Right lung (tissue), 5 donors: ENCODE data around the gene ABI3BP. TPM values are rescaled to one million over a fixed set of nuclear protein-coding genes. Genes with fewer than 3 reads are reported as not detected.

Experiments
- DNase-seq, 2 donors: peaks; one replicate each; pipeline ENCODE4 v3.0.0-alpha.2; 2013
- polyA plus RNA-seq, 5 donors: library from polyadenylated mRNA; unstranded; fragments of 120-200 nt; gene quantifications; one replicate each; pipeline versions ENCODE4 v1.2.1 to v1.2.3, GENCODE V29; 2013; ENCODE audit warnings: inconsistent platforms in 1 of 5, low replicate concordance in 1 of 5; ENCODE audit not compliant: insufficient read length in 5 of 5, insufficient read depth in 1 of 5

Gene ABI3BP
- polyA plus RNA-seq, 5 donors = 66.0 to 117 (median 88.4) TPM

DNA sequence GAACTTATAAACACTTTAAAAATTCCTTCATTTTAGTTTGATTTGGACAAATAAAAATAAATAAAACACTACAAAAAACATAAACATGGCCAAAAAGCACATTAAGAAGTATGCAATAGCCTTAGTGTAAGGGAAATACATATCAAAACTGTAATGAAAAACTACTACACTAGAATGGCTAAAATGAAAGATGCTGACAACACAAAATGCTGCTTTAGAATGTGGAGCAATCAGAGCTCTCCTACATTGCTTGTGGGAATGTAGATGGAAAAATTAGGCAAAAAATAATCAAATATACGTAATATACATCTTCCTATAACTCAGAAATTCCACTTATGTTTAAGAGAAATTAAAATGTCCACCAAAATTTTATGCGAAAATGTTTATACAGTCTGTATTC is 96.2 kb downstream of the ABI3BP start:
- DNase-seq = no peak

DNA sequence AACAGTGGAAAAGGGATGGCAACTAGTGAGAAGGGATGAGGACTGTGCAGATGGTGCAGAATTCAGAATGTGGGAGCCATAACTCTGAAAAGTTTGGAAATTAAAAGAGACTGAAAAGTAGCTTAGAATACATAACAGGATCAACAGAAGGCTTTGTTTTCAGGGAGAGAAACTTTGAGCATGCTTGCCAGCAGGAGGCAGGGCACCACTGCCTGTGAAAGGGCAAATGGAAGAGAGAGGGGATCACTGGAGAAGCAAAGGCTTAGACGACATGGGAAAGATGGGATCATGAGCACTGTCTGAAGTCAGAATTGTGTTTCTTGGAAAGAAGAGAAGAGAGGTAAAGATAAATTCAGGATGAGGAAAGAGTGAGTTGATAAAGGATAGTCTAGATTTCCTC is 99.6 kb downstream of the ABI3BP start:
- no peak for DNase-seq

DNA sequence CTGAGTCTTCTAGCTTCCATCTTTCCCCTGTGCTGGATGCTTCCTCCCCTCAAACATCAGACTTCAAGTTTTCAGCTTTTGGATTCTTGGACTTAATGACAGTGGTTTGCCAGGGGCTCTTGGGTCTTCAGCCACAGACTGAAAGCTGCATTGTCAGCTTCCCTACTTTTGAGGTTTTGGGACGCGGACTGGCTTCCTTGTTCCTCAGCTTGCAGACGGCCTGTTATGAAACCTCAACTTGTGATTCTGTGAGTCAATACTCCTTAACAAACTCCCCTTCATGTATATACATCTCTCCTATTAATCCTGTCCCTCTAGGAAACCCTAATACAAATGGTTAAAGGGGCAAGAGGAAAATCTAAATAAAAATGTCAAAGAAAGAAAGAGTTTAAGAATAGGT is 100.1 kb downstream of the ABI3BP start:
- DNase-seq = no peak

GRCh38 chr3:100891827-100892226 is 101.4 kb downstream of the ABI3BP start:
- DNase-seq = no peak

DNA sequence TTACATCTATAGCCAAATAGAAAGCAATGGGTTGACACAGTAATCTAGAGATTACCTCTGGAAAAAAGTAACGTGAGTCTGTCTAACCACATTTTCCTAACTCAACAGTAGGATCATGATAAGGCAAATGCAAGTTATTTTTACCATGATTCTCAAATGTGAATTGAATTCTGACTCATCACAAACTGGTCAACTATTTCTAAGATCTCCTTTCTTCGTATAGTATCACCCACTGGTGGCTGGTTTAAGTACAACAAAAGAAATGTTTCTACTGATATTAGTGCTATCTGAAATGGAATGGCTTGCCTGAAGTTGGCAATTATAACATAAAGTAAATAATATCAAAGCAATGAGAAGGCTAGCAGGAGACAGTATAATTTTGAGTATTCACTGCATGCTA is 102.2 kb downstream of the ABI3BP start:
- DNase-seq = no peak

DNA sequence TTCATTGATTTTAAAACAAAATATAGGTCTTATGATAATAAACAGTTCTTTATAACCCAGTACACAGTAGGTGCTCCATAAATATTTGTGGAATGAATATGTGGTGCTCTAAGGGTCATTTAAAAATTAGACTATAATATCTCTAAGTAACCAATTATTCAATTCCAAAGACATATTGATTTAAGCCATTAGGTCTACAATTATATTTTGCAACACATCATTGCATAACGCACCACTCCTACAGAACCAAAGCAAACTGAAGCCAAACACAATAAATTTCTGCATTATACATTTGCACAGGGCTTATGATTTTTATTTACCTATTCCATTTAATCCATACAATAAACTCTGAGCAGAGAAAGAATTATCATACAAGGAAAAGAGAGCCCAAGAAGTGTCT is 104.3 kb downstream of the ABI3BP start:
- DNase-seq = no peak

- DNase-seq = no peak
Measured at GRCh38 chr3:100882571-100882984, 110.6 kb downstream of the ABI3BP start.

DNA sequence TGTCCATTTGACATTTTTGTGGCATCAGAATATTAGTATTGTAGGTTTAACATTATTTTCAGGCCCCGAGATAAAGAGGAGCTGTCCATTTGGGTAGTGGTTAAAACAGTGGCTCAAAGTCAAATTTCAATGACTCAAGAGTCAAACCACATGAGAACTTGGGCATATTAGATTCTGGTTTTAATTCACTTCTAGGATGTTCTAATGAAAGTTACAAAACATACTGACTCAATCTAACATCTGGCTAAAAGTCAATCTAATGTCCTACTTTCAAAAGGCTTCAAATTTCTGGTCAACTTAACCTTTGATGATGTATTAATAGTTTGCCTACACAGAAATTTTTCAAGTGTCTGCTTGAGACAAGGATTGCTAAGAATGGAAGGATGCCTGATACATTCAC is 112.4 kb downstream of the ABI3BP start:
- no peak for DNase-seq

- peak in 1 of 2 donors; percentile 13 for DNase-seq
Measured at GRCh38 chr3:100880072-100880471, 113.1 kb downstream of the ABI3BP start.

GRCh38 chr3:100879195-100879810 is 113.9 kb downstream of the ABI3BP start:
- no peak for DNase-seq

DNA sequence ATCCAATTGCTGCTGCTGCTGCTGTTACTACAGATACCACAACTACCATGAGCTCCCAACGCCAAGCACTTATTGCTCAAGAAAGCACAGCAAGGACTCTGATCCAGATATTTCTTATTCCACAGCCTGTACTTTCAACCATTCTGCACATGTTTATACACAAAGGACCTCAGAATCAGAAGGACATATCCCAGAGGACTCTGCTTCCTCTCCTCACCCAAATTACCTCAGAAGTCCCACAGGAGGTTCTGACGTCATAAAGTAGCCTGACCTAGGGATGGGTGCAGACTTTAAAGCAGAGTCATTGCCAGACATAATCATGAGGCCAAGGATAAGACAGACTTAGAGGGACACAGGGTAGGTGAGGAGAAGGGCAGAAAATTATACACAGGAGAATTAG is 115.9 kb downstream of the ABI3BP start:
- DNase-seq = no peak

DNA sequence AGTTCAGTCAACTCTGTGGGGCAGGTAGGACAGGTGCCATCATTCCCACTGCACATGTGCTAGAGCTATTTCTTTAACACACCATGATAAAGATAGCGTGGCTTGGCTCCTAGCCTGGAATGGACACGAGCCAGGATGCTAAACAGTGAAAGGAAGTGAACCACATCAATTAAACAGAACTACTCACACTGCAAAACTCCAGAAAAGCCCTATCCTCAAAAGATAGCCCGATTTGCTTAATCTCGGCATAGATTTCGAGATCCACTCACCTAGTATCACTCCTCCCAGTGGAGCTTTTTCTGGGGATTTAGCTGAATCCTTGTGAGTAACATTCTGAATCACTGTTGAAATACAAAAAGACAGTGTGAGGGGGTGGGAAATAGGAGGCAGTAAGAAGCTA is 118.0 kb downstream of the ABI3BP start:
- peak in 1 of 2 donors; percentile 53 for DNase-seq

DNA sequence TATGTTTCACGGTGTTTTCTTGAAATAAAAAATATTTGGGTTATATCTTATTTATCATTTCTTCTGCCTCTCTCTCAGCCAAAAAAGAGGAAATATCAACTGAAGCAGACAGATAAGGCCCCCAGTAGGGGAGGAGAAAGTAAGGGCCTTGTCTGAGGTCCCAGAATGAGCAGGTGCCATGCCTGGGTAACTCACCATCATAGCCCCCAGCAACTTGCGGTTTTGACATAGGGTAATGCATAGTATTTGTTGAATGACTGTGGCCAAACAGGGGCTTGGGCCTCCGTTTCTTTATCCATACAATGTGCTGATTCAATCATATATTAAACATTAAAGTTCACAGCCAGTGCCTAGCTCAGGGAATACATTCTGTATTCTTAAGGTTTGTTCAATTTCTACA is 119.6 kb downstream of the ABI3BP start:
- no peak for DNase-seq

GRCh38 chr3:100871306-100871705 is 121.9 kb downstream of the ABI3BP start:
- DNase-seq = no peak

DNA sequence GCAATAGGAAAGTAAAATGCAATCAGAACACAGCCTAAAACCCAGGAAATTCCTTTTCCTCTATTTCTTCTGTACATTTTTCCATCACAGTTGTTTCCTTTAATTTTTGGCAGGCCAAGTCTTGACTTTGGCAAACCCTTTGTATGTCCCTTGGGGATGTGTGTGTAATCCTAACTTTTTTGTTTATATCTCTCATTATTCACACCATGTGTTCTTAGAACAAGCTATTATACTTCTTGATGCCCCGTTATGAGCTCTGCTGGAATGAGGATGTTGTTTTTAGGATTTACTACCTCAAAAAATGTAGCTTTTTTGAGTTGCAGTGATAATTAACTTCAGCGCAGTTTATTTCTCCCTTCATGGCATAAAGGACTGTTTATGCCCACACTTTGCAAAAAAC is 123.4 kb downstream of the ABI3BP start:
- peak; percentile 61 to 68 for DNase-seq

DNA sequence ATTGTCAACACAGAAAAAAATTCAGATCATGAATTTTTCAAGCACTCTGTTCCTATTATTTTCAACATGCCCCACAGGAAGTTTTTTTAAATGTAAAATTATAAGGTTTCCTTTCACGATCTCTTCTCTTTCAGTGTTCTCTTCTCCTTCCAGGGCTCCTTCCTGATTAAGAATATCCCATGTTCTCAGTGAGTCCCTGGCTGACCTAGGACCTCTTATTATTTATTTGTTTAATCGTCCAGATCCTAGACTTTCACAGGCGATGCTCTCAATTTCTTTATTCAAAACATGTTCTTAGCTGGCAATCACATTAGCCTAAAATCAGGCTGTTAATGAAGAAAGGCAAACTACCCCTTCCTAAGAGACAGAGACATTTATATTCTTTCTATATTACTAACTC is 124.3 kb downstream of the ABI3BP start:
- DNase-seq = no peak

DNA sequence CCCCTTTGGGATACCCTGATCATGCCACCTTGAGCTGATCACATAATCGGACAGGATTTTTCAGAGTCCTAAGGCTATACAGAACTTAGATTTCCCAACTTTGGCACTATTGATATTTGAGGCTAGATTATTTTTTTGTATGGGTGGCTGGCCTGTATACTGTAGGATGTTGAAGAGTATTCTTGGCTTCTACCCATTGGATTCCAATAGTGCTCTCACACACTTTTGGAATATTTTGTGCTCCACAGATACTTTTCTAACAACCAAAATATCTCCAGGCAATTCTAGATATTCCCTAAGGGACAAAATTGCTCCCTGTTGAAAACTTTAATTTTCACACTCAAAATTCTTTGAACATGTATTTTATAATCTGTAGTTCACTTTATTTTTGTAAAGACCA is 125.1 kb downstream of the ABI3BP start:
- no peak for DNase-seq

- peak in 1 of 2 donors; percentile 23 for DNase-seq
Measured at GRCh38 chr3:100865442-100865841, 127.8 kb downstream of the ABI3BP start.

- no peak for DNase-seq
Measured at GRCh38 chr3:100864471-100865250, 128.6 kb downstream of the ABI3BP start.

DNA sequence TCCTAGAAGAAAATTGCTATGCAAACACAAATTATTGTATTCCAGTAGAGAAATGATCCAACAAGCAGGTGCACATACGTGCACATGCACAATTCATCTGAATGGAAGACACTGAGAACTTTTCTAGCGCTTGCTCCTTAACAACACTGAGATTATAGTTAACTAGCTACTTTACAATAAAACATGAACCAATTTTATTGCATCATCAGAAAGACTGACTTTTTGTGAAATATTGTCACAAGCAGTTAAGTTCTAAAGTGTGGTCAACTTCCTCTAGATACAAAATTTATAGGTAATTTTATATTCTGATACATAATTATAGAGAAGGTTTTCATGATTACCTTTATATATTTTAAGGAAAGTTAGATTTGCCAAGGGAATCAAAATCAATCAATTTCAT is 135.4 kb downstream of the ABI3BP start:
- no peak for DNase-seq

GRCh38 chr3:100856821-100857220 is 136.4 kb downstream of the ABI3BP start:
- no peak for DNase-seq

- no peak for DNase-seq
Measured at GRCh38 chr3:100852840-100853239, 140.4 kb downstream of the ABI3BP start.

- DNase-seq = no peak
Measured at GRCh38 chr3:100850701-100851100, 142.5 kb downstream of the ABI3BP start.

GRCh38 chr3:100850156-100850555 is 143.1 kb downstream of the ABI3BP start:
- DNase-seq = no peak
